GM12892 (cell line): ENCODE measurements around the gene GALNS.

Experiments
- POLR2A ChIP-seq: IDR thresholded peaks from 2 replicates; pipeline ENCODE4 v1.6.1; 2011; ENCODE audit warnings: low read depth, low read length, control low read depth
- POLR2AphosphoS5 ChIP-seq: IDR thresholded peaks from 2 replicates; pipeline ENCODE4 v1.6.1; 2011; ENCODE audit warnings: low read depth, low read length, control low read depth

DNA sequence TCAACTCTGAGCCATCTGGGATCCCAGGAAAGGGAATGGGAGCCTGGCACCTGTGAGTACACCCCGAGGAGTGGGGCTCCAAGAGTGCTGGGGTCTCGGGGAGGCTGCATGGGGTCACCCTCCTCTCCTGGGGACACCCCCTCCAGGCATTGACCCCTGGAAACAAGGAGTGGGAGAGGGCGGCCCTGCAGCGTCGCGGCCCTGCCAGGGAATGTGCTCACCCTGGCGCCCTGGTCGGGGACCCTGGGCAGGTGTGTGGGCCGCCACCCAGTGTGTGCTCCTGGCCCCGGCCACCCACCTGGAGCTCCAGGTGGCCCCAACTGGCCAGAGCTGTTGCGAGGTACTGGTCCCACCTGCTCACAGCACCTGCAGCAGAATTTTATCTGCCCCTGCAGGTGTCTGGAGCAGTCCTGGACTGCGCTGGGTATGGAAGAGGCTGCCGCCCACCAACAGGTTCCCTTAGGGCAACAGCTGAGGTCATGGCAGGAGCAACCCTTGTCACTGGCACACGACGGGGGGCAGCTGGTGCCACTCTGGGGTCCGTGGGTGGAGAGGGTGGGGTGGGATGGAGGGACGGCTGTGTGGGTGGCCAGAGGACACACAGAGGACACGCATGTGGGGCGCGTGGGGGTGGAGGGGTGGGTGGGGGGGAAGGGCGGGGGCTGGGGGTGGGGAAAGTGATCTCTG lies 15.1 kb upstream of the GALNS start:
- no peak for TF ChIP-seq POLR2A
- TF ChIP-seq POLR2AphosphoS5: no peak
